Retinal pigment epithelial cell (primary cell): ENCODE results near the gene CPEB2.
A peak's percentile ranks its signal among the peaks of the same experiment; 100 is the strongest.

Experiments used
- DNase-seq: peaks from one replicate; pipeline ENCODE4 v3.0.0-alpha.2; 2010; ENCODE audit warnings: low read depth
- H3K4me3 ChIP-seq: 2 replicates; pipeline ENCODE4 v1.5.1; 2011; ENCODE audit warnings: mild to moderate bottlenecking, low read length, control low read depth, moderate library complexity
- CTCF ChIP-seq: conservative IDR thresholded peaks from 2 replicates; pipeline ENCODE4 v1.5.1; 2011; ENCODE audit warnings: low read depth, low read length, control low read depth, inconsistent platforms

The CPEB2 gene

GRCh38 chr4:15100994-15101695 lies 98.9 kb downstream of the CPEB2 start:
- no peak for DNase-seq
- no peak for TF ChIP-seq CTCF
- no peak overlapping the region for H3K4me3 ChIP-seq

- no peak for TF ChIP-seq CTCF
- no peak overlapping the region for H3K4me3 ChIP-seq
- no peak for DNase-seq
These were observed 102.5 kb downstream of the CPEB2 start for GRCh38 chr4:15104825-15105224.

DNA sequence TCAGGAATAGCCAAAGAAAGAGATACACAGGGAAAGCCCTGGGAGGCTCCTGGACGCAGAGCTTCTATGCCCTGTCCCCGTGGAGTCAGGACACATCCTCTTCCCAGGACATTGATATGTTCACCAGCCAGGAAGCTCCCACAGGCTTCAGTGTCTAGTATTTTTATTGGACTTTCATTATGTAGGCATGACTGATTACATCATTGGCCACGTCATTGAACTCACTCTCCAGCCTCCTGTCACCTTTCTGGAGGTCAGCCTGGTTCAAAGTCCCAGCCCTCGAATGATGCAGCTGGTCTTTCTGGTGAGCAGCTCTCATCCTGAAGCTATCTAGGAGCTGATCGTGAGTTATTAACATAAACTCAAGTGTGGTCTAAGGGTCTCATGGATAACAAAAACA lies 104.1 kb downstream of the CPEB2 start:
- DNase-seq, result no peak
- TF ChIP-seq CTCF, result no peak
- H3K4me3 ChIP-seq, result no peak overlapping the region

- TF ChIP-seq CTCF, result no peak
- no peak for DNase-seq
- H3K4me3 ChIP-seq, result no peak overlapping the region
These were observed 107.3 kb downstream of the CPEB2 start for GRCh38 chr4:15109600-15109999.

DNA sequence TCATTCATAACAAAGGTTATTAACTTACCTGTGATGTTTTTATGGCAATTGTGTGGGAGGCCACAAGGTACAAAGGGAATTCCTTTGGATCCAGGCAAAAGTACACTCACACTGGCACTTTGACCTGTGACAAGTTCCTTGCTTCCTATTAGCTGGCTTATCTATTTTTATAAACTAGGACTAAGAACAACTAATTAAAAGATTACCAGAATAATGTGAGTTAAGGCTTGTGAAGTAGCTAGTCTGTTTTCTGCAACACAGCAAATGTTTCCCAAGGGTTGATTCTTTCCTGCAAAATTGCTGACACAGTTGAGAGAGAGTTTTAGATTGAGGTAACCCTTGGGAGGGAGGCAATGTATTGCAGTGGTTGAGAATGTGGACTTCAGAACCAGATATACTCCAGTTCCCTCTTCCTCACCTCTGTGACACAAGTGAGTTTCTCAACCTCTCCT lies 107.9 kb downstream of the CPEB2 start:
- DNase-seq, result peak; percentile 9
- TF ChIP-seq CTCF, result no peak
- no peak overlapping the region for H3K4me3 ChIP-seq

DNA sequence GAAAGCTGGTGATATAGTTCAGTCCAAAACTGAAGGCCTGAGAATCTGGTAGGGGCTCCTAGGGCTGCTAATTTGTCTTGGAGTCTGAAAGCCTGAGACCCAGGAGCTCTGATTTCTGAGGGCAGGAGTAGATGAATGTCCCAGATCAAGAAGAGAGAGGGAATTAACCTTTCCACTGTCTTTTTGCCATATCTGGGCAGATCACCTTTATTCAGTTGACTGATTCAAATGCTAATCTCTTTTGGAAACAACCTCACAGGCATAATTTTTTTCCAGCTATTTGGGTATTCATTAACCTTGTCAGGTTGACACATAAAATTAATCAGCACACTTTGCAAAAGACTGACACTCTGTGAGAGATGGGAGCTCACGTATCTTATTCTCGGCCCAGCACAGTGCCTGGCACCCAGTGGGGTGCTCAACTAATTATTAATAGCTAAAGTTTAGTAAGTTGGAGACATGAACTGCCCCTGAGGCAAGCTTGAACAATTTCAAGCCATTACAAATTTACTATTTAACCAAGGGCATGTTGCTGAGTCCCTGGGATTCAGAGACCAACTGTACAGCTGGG lies 114.3 kb downstream of the CPEB2 start:
- no peak for DNase-seq
- TF ChIP-seq CTCF, result no peak
- no peak overlapping the region for H3K4me3 ChIP-seq
